Hematopoietic multipotent progenitor cell treated with erythropoietin and hydrocortisone succinate and interleukin-3 and kit ligand, for 15 days (in vitro differentiated cells): ENCODE results near the gene HPSE2.

ENCODE experiments used
- DNase-seq: peaks from one replicate; pipeline ENCODE4 v3.0.0-alpha.2; 2015; ENCODE audit warnings: low spot score

HPSE2 gene

GRCh38 chr10:98461500-98461842, 774.2 kb downstream of the HPSE2 start:
- no peak for DNase-seq

- DNase-seq, result peak; percentile 88
These were observed 774.7 kb downstream of the HPSE2 start for GRCh38 chr10:98460837-98461499.

DNA sequence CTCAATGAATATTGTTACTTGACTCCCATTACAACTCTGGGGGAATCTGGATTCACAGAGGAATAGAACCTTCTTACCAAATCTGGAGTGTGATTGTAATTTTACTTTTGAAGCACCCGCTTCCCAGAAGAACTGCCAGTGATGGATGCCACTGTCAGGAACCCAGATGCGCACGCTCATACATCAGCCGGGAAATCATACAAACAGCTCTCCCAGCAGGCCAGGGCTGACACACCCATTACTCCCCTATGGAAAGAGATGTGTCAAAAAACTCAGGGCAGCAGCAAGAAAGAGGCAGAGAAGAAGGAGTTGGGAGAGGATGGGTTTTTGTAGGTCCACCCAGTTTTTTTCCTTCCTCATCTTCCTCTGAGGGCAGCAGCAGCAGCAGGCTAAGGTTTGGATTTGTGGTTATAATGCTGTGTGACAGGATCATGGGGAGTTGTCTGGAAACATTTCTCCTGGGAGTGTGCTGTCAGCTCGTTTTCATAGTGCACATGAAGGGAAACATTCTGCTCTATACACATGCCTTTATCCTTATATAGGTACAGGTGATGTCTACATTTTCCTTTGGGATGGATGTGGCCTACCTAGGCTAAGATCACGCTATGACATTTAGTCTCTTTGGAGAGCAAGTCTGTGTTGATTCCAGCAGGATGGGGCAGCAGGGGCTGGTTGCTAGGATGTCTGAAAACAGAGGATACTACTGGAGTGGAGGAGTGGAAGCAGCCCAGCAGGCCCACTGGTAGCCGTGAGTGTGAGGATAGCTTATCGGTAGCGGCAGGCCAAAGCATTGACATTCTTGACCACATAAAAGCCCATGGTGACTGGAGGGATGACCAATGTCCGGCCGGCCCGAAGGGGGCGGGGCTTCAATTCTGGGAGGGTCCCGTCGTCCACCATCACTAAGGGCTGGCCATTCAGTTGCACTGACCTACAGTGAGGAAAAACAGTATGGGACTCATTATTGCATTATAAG, 776.6 kb downstream of the HPSE2 start:
- no peak for DNase-seq

GRCh38 chr10:98457721-98458120, 777.9 kb downstream of the HPSE2 start:
- peak; percentile 77 for DNase-seq

DNA sequence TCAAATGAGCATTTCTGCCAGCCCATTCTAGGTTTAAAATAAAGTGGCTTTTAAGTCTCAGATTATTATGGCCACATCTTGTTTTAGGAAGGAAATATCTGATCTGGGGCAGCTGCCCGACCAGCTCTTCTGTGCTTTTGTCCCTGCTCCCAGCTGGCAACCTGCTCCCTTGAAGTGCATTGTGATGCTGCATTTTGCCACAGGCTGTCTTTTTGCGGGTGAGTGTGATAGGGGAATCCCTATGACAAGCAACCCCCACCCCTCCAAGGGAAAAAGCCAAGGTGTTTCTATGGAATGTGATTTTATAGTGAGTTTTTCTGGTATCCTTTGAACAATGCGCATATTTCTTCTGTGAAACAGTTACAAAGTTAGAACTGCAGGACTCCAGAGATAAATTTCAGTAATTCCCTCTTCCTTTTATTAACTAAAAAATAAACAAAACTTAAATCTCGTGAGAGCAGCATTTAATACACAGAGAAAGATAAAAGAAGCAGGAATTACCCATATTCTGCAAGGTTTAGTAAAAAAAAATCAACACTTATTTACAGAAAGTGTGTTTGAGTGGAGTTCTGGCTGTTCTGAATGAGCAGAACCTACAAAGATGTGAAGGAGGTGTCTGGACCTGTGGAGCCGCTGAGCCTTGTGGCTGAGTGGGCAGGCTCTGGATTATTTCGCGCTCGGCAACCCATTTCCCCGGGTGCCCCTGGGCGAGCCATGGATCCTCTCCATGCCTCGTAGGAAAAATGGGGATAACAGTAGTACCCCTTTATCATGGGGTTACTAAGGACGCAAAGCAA, 778.8 kb downstream of the HPSE2 start:
- peak; percentile 33 for DNase-seq

GRCh38 chr10:98456043-98456570, 779.5 kb downstream of the HPSE2 start:
- DNase-seq, result no peak

DNA sequence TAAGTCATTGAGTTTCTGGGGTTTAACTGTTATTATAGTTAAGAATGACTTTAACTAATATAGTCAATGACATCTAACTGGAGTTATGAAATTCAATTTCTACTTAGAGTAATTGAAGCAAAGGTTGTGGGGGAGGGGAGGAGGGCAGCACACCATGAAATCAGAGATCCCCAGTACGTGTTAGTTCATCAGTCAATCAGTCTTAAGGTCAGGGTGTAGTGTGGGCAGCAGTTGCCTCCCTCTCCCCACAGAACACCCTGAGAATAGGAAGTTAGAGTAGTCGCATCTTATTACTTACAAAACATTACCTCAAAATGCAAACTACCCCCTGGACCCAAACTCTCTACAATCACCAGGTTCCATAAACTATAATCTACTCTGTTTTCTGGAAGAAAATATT, 781.9 kb downstream of the HPSE2 start:
- no peak for DNase-seq

- no peak for DNase-seq
These were observed 785.0 kb downstream of the HPSE2 start for GRCh38 chr10:98450618-98451017.

DNA sequence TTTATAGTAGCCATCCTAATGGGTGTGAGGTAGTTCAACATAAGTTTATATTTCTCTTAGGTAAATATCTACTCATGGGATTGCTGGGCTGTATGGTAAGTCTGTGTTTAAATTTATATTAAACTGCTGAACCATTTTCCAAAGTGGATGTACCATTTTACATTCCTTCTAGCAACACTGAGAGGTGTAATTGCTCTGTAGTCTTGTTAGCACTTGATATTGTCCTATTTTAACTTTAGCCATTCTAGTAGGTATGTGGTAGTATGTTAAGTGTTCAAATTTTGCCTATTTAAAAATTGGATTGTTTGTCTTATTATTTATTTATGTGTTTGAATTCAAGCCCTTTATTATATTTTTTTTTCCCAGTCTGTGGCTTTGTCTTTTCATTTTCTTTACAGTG, 786.4 kb downstream of the HPSE2 start:
- no peak for DNase-seq

DNA sequence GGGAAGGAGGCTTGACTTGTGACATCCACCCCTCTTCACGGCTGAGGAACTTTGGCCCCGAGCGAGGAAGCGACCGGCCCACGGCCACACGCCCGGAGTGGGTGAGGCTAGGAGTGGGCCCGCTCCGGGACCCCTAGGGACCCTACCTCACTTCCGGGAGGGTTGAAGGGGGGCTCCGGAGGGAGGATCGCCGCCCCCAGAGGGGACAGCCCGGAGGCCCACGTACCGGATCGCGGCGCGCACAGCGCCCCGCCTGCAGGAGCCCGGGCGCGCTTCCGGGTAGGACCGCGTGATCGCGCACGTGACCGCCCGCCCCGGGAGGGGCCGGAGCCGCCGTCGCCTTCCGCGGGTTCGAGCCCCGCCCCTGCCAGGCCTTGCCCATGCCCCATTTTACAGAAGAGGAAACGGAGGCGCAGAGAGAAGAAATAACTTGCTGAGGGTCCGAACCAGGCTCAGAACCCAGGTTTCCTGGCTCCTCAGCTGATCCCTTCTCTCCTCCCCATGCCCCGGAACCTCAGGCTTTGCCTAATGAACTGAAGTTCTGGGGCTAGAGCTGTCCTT, 788.9 kb downstream of the HPSE2 start, which contains the start of gene HPS1:
Gene HPS1, minus strand, starts transcription at position 275 of the 561 bp plus-strand sequence. CDS start 3,695 bp downstream, outside the sequence.
- peak; percentile 88 for DNase-seq

DNA sequence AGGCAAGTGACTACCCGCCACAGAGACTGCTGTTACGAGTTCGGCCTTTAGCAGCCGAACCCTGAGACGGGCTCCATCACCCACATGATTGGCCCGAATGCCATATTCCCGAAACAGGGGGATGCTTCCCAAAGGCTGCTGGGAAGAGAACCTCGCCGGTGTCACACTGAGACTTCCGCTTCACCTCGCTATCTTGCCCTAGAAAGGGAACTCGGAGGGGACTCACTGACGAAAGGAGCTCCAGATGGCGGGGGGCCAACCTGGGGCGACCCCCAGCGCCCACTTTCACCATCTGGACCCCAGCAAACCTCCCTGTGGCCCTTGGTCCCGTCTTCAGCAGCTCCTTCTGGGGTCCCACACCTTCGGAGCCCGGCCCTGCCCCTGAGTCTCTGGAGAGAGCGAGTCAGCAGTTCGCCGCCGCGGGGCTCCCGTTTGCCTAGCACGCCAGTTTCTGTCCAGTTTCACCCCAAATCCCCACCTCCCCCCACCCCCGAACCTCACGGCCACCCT, 789.4 kb downstream of the HPSE2 start:
- peak; percentile 64 for DNase-seq

- no peak for DNase-seq
These were observed 790.3 kb downstream of the HPSE2 start for GRCh38 chr10:98445200-98445812.

DNA sequence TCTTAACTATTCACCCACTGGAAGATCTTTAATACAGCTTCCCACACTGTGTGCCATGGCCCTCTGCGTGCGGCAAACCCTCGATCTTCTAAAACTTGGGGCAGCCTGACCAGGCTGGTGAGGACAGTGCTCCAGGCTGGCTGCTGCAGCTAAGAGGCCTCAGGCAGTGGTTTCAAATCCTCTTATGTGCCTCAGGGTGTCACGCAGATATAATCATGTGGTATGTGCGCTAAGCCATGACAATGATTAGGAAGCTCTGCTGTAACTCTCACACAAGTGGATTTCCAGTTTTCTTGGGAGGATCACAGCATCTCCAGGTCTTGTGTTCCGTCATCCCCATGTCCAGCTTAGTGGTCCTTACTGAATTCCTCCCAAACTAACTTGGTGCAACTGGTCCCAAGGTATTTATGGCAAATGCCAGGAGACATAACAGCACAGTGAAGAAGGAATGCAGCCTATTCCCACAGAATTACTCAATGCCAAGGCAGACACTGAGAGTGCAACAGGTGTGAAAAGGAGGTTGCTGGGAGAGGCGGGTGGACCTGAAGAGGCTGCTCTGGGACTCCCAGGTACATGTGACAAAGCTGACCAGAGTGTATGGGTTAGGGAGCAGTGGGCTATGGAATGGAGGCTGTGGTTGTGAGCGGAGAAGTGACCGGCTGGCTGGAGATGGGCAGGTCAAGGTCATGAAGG, 791.2 kb downstream of the HPSE2 start:
- DNase-seq, result no peak

GRCh38 chr10:98438715-98439114, 796.9 kb downstream of the HPSE2 start:
- no peak for DNase-seq

GRCh38 chr10:98436704-98437103, 798.9 kb downstream of the HPSE2 start:
- DNase-seq, result no peak

DNA sequence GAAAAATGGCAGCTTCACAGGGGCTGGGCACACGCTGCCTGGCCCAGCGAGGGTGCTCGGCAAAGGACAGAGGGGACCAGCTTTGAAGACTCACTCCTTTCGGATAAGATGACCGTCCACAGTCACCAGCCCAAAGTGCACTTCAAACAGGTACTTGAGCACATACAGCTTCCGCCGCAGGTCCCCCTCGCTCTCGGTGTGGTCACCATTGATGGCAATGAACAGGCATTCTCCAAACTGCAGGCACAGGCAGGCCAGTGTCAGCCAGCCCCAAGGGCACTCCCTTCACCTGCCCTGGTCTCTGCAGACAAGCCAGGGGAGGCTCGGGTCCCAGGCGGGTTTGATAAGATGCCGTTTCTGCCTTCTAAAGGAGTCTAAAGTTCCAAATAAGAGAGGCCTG, 800.5 kb downstream of the HPSE2 start:
- DNase-seq, result no peak

DNA sequence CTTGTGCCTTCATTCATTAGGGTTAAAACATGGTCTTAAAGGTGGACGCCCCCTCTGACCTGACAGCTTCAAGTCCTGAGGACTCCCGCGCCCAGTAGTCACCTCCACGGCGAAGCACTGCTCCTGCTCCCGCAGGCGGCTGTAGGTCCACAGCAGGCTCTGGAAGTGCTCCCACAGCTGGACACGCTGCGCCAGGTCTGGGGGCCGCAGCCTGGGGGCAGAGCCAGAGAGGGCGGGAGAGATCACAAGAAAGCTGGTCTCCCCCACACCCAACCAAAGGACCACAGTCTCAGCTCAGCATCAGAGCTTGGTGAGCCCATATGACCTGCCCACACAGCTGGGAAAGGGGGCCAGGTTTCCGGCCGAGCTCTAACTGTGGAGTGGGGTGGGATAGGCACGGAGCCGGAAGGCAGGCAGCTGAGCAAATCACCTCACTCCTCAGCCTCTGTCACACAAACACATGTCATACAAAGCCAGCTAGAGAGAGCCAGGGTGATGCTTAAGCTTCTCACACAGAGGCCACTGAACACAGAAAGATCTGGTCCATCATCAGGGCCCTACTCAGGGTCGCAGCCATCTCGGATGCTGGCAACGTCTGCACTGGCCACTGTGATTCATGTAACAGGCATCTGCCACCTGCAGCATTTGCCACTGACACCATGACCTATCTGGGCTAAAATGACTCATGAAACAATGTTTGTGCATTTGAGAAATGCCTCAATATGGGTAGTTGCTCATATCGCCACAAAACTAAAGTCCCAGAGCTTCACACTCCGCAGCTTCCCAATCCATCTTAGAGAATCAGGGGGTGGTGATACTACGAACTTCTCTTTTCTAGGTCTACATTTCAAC, 801.5 kb downstream of the HPSE2 start:
- DNase-seq, result no peak

GRCh38 chr10:98433371-98433770, 802.3 kb downstream of the HPSE2 start:
- DNase-seq, result no peak

- no peak for DNase-seq
These were observed 803.3 kb downstream of the HPSE2 start for GRCh38 chr10:98432330-98432729.

- no peak for DNase-seq
These were observed 804.6 kb downstream of the HPSE2 start for GRCh38 chr10:98431016-98431415.
